Endothelial cell of umbilical vein (primary cell): ENCODE data around the gene SLC22A8. TPM values are rescaled to one million over a fixed set of nuclear protein-coding genes. Genes with fewer than 3 reads are reported as not detected.
A peak's percentile ranks its signal among the peaks of the same experiment; 100 is the strongest.

Source experiments
- BruUV-seq: library from RNA; stranded (reverse); fragments of 400-500 nt; replicated peaks from 2 replicates; lab custom pipeline; 2021; lab: Mats Ljungman, UMichigan
- CTCF ChIA-PET: fragments of 300-600, 350-600 bp; sonication (Branson Sonifier 250); formaldehyde crosslinking; loops from one replicate; lab custom pipeline; 2021; ENCODE audit warnings: antibody characterized with exemption, inconsistent platforms; lab: Charles Lee
- POLR2A ChIA-PET: fragments of 300-600, 350-600 bp; sonication (Branson Sonifier 250); formaldehyde crosslinking; loops from one replicate; lab custom pipeline; 2021; ENCODE audit warnings: antibody characterized with exemption, inconsistent platforms; lab: Charles Lee
- DNase-seq: peaks from one replicate; pipeline ENCODE4 v3.0.0-alpha.2; 2011; ENCODE audit warnings: low read depth, low spot score
- FAIRE-seq: peaks from 2 replicates; lab custom pipeline; 2011; peaks lifted over from hg19 to GRCh38; lab: Jason Lieb, UNC
- H2AFZ ChIP-seq: 2 replicates; pipeline ENCODE4 v1.6.0; 2012; ENCODE audit warnings: low read depth, low read length, control low read depth, inconsistent platforms
- H3K27ac ChIP-seq: 2 replicates; pipeline ENCODE4 v1.5.1; 2011; ENCODE audit warnings: low read depth, mild to moderate bottlenecking, control low read depth, low read length, moderate library complexity; ENCODE audit not compliant: insufficient read depth
- H3K27me3 ChIP-seq, 2 experiments: 2 replicates each; pipeline versions ENCODE4 v1.6.0 to v1.6.1; 2011; ENCODE audit warnings: low read length in 2 of 2, mixed read lengths in 1 of 2; ENCODE audit not compliant: control insufficient read depth in 2 of 2, insufficient read depth in 2 of 2
- H3K36me3 ChIP-seq, 2 experiments: 2 replicates in 1 of 2; 3 replicates in 1 of 2; pipeline ENCODE4 v1.5.1; 2011; ENCODE audit warnings: low read length in 2 of 2, mild to moderate bottlenecking in 1 of 2, moderate library complexity in 1 of 2; ENCODE audit not compliant: control insufficient read depth in 2 of 2, insufficient read depth in 2 of 2; ENCODE audit errors: extremely low read depth in 1 of 2
- H3K4me1 ChIP-seq: 3 replicates; pipeline ENCODE4 v1.5.1; 2011; ENCODE audit warnings: mild to moderate bottlenecking, low read length; ENCODE audit not compliant: control insufficient read depth, insufficient read depth; ENCODE audit errors: extremely low read depth
- H3K4me2 ChIP-seq: 2 replicates; pipeline ENCODE4 v1.6.1; 2011; ENCODE audit warnings: low read length, control low read depth, mixed read lengths; ENCODE audit not compliant: insufficient read depth
- H3K4me3 ChIP-seq, 3 experiments: fragments of 200-600 bp in 1 of 3; sonication (generic), shearing (Covaris generic) in 1 of 3; replicated peaks in 1 of 3; 2 replicates each; pipeline ENCODE4 v1.5.1; 2011 to 2016; ENCODE audit warnings: control low read depth in 3 of 3, low read length in 3 of 3, mild to moderate bottlenecking in 2 of 3, inconsistent platforms in 1 of 3, low read depth in 1 of 3, moderate library complexity in 1 of 3; ENCODE audit not compliant: insufficient read depth in 1 of 3
- H3K79me2 ChIP-seq: 2 replicates; pipeline ENCODE4 v1.6.0; 2012; ENCODE audit warnings: low read length, inconsistent platforms; ENCODE audit not compliant: control insufficient read depth, insufficient read depth
- H3K9ac ChIP-seq: replicated peaks from 2 replicates; pipeline ENCODE3; 2011; ENCODE audit warnings: low read length, control low read depth; ENCODE audit not compliant: insufficient read depth; ENCODE audit errors: extremely low read depth
- H3K9me1 ChIP-seq: replicated peaks from 3 replicates; pipeline ENCODE4 v1.6.0; 2011; ENCODE audit warnings: mild to moderate bottlenecking, low read length; ENCODE audit not compliant: control insufficient read depth, insufficient read depth; ENCODE audit errors: extremely low read depth
- H3K9me3 ChIP-seq: replicated peaks from 2 replicates; pipeline ENCODE4 v1.5.1; 2012; ENCODE audit warnings: low read length, inconsistent platforms; ENCODE audit not compliant: control insufficient read depth, insufficient read depth
- H4K20me1 ChIP-seq: replicated peaks from 2 replicates; pipeline ENCODE3; 2011; ENCODE audit warnings: mild to moderate bottlenecking, low read length; ENCODE audit not compliant: control insufficient read depth, insufficient read depth; ENCODE audit errors: extremely low read depth
- CTCF ChIP-seq, 2 donors: IDR thresholded peaks; 1 replicate in 1 of 2; 2 replicates in 1 of 2; pipeline ENCODE4 v1.5.1; 2011; ENCODE audit warnings: low read length in 2 of 2, mild to moderate bottlenecking in 2 of 2, moderate library complexity in 2 of 2, control low read depth in 1 of 2, inconsistent platforms in 1 of 2, low read depth in 1 of 2; ENCODE audit not compliant: insufficient read depth in 1 of 2; ENCODE audit errors: extremely low read depth in 1 of 2
- FOS ChIP-seq: IDR thresholded peaks from 2 replicates; pipeline ENCODE4 v1.6.1; 2011; ENCODE audit warnings: mild to moderate bottlenecking, low read length, moderate library complexity, borderline replicate concordance; ENCODE audit not compliant: insufficient read depth
- dilution Hi-C: fragments of 300-500 bp; cut with MboI; formaldehyde crosslinking; loops from one replicate; pipeline ENCODE4 v1.15.0; 2019; ENCODE audit warnings: low sequenced_read_pairs; ENCODE audit not compliant: extremely low pct_ligation_motif_present
- intact Hi-C: fragments of 100-400 bp; cut with micrococcal nuclease; formaldehyde crosslinking; loops from one replicate; pipeline ENCODE4 v1.10.0; 2022
- polyA plus RNA-seq, 4 experiments: library from polyadenylated mRNA; depleted of rRNA in 3 of 4; stranded (reverse) in 3 of 4; unstranded in 1 of 4; fragments of >200 nt; gene quantifications; 2 replicates each; pipeline versions ENCODE4 v1.2.1 to v1.2.3, GENCODE V29; 2011 to 2012; ENCODE audit warnings: missing spikeins in 1 of 4
- total RNA-seq: library from RNA; stranded (reverse); gene quantifications from 2 replicates; pipeline ENCODE4 v1.2.3, GENCODE V29; 2021

The SLC22A8 gene
- total and polyA plus RNA-seq, 2 donors (not counting 3 experiments of a cell fraction or from before 2014, with no cell fraction given), result not detected

- dilution Hi-C loops (no loop called here), intact Hi-C loops (loop anchor here (1.0 to 5.0 kb wide), 2 partner anchors 118 to 188 kb away; no protein-coding TSS in a partner anchor)
- Histone ChIP-seq H3K9me1 (no peaks in the 10 kb centered on the region), H3K9me3 (no peaks in the 10 kb centered on the region), H3K4me2 (no peak overlapping the region), H3K4me1 (no peaks in the 10 kb centered on the region), H3K4me3 (no peak overlapping the region), H3K36me3 (no peaks in the 10 kb centered on the region), H3K9ac (no peak overlapping the region), H2AFZ (no peak overlapping the region), H4K20me1 (no peaks in the 10 kb centered on the region), H3K79me2 (no peaks in the 10 kb centered on the region), H3K27ac (no peak overlapping the region), H3K27me3 (peaks cover 4 to 10% of the 10 kb centered on the region in 2 experiments)
- POLR2A ChIA-PET, result no interaction called here
- BruUV-seq, result no TSS peak
- CTCF ChIA-PET, result interaction anchor here (0.7 to 8.7 kb wide), 20 partner anchors 8 to 140 kb away, joined by 3 to 488 read pairs (median 6); partner anchors contain the start of gene CHRM1
- FAIRE-seq, result peak; percentile 92
- DNase-seq, result peak; percentile 69
- TF ChIP-seq CTCF (IDR thresholded peaks at IDR 0.05; ENCODE audit: extremely low read depth in 1 of 2, insufficient read depth in 1 of 2, low read depth in 1 of 2, low read length in 2 of 2), result peak; percentile 98 to 99
- TF ChIP-seq FOS, result no peak
These were observed 8.4 kb upstream of the SLC22A8 start for GRCh38 chr11:63023841-63024648.
